OCI-LY3 (cell line): ENCODE data around the gene NOLC1.

ENCODE experiments used
- H2AFZ ChIP-seq: fragments of 200-600, 300-600 bp; shearing (Covaris generic); 2 replicates; pipeline ENCODE4 v1.6.0; 2014; ENCODE audit warnings: antibody characterized with exemption, low read depth, low read length
- H3K27ac ChIP-seq: fragments of 200-600, 300-600 bp; sonication (generic); 2 replicates; pipeline ENCODE4 v1.5.1; 2014; ENCODE audit warnings: mild to moderate bottlenecking, low read length, moderate library complexity, mixed read lengths
- H3K27me3 ChIP-seq: fragments of 200-600, 300-600 bp; sonication (generic); 2 replicates; pipeline ENCODE4 v1.6.1; 2014; ENCODE audit warnings: low read depth, low read length, mixed read lengths
- H3K36me3 ChIP-seq: fragments of 200-600, 300-600 bp; sonication (generic); replicated peaks from 2 replicates; pipeline ENCODE3; 2014; ENCODE audit warnings: low read depth, low read length, mixed read lengths
- H3K4me1 ChIP-seq: fragments of 300-600, 200-600 bp; sonication (generic); 2 replicates; pipeline ENCODE4 v1.6.1; 2014; ENCODE audit warnings: low read length, mixed read lengths
- H3K4me2 ChIP-seq: fragments of 200-600, 300-600 bp; sonication (generic); 2 replicates; pipeline ENCODE4 v1.6.1; 2014; ENCODE audit warnings: low read length, mixed read lengths
- H3K4me3 ChIP-seq: fragments of 300-600, 200-600 bp; sonication (generic); 2 replicates; pipeline ENCODE4 v1.5.1; 2014; ENCODE audit warnings: antibody characterized with exemption, mild to moderate bottlenecking, low read length, moderate library complexity
- H3K79me2 ChIP-seq: fragments of 300-600, 200-600 bp; shearing (Covaris generic); 2 replicates; pipeline ENCODE4 v1.6.1; 2014; ENCODE audit warnings: mild to moderate bottlenecking, low read length, mixed read lengths
- H3K9ac ChIP-seq: fragments of 300-600, 200-600 bp; shearing (Covaris generic); 2 replicates; pipeline ENCODE4 v1.6.0; 2014; ENCODE audit warnings: mild to moderate bottlenecking, low read length, moderate library complexity
- H3K9me3 ChIP-seq: fragments of 200-600, 300-600 bp; shearing (Covaris generic); 2 replicates; pipeline ENCODE4 v1.6.1; 2014; ENCODE audit warnings: low read length, mixed read lengths; ENCODE audit not compliant: insufficient read depth
- H4K20me1 ChIP-seq: fragments of 200-600, 300-600 bp; sonication (generic); 2 replicates; pipeline ENCODE4 v1.6.1; 2016; ENCODE audit warnings: low read length, mixed read lengths; ENCODE audit not compliant: insufficient read depth
- CTCF ChIP-seq: fragments of 200-600, 300-600 bp; sonication (generic); IDR thresholded peaks from 2 replicates; pipeline ENCODE4 v1.5.1; 2014; ENCODE audit warnings: antibody characterized with exemption, low read length, low read depth
- EZH2phosphoT487 ChIP-seq: fragments of 200-600 bp; shearing (Covaris generic); IDR thresholded peaks from 2 replicates; pipeline ENCODE4 v1.6.1; 2018; ENCODE audit warnings: antibody characterized with exemption, mixed run types, low read depth

NOLC1 gene

GRCh38 chr10:102151774-102152544 lies at the start of gene NOLC1:
TSS of gene NOLC1 (plus strand) at chr10:102152389. CDS start at chr10:102152411, 22 bp downstream.
- H3K27ac ChIP-seq, result peak within 1 kb of the TSS; percentile 90
- H3K4me3 ChIP-seq, result peak within 1 kb of the TSS; percentile 94
- H3K9me3 ChIP-seq, result no peaks in the 10 kb centered on the region
- H3K4me1 ChIP-seq, result peaks cover 19% of the 10 kb centered on the region
- H3K4me2 ChIP-seq, result peak within 1 kb of the TSS; percentile 88
- peaks cover 2% of the 10 kb centered on the region; the same call in 1 of the 2 replicates for H4K20me1 ChIP-seq
- peaks cover 55% of the 10 kb centered on the region for H3K79me2 ChIP-seq
- no peak within 1 kb of the TSS for H2AFZ ChIP-seq
- H3K9ac ChIP-seq, result peak within 1 kb of the TSS; percentile 92
- H3K36me3 ChIP-seq, result peaks cover 25% of the 10 kb centered on the region
- no peak for TF ChIP-seq EZH2phosphoT487
- TF ChIP-seq CTCF, result no peak
- H3K27me3 ChIP-seq, result no peaks in the 10 kb centered on the region

GRCh38 chr10:102102421-102102820 lies 49.8 kb upstream of the NOLC1 start:
- Histone ChIP-seq H3K4me1 (no peaks in the 10 kb centered on the region), H3K9ac (no peak overlapping the region), H3K36me3 (no peaks in the 10 kb centered on the region), H3K79me2 (no peaks in the 10 kb centered on the region), H3K27ac (no peak overlapping the region), H2AFZ (no peak overlapping the region), H3K4me2 (no peak overlapping the region), H3K9me3 (no peaks in the 10 kb centered on the region), H3K27me3 (no peaks in the 10 kb centered on the region), H4K20me1 (no peaks in the 10 kb centered on the region), H3K4me3 (no peak overlapping the region)
- no peak for TF ChIP-seq EZH2phosphoT487
- TF ChIP-seq CTCF, result no peak

GRCh38 chr10:102106998-102107397 lies 45.2 kb upstream of the NOLC1 start:
- Histone ChIP-seq H4K20me1 (no peaks in the 10 kb centered on the region), H3K27ac (no peak overlapping the region), H3K4me2 (no peak overlapping the region), H2AFZ (no peak overlapping the region), H3K79me2 (peaks cover 9% of the 10 kb centered on the region), H3K36me3 (peaks cover 21% of the 10 kb centered on the region), H3K27me3 (no peaks in the 10 kb centered on the region), H3K4me1 (no peaks in the 10 kb centered on the region), H3K9me3 (no peaks in the 10 kb centered on the region), H3K4me3 (no peak overlapping the region), H3K9ac (no peak overlapping the region)
- no peak for TF ChIP-seq CTCF
- TF ChIP-seq EZH2phosphoT487, result no peak

- no peaks in the 10 kb centered on the region for H3K9me3 ChIP-seq
- H2AFZ ChIP-seq, result no peak overlapping the region
- TF ChIP-seq CTCF (no peak), EZH2phosphoT487 (no peak)
- peaks cover 21% of the 10 kb centered on the region for H3K36me3 ChIP-seq
- no peak overlapping the region for H3K27ac ChIP-seq
- peaks cover 13% of the 10 kb centered on the region for H3K4me1 ChIP-seq
- peaks cover 19% of the 10 kb centered on the region for H4K20me1 ChIP-seq
- no peak overlapping the region for H3K4me2 ChIP-seq
- no peak overlapping the region for H3K9ac ChIP-seq
- peaks cover 33% of the 10 kb centered on the region for H3K79me2 ChIP-seq
- H3K27me3 ChIP-seq, result no peaks in the 10 kb centered on the region
- H3K4me3 ChIP-seq, result no peak overlapping the region
Observed at GRCh38 chr10:102109166-102110116, 42.7 kb upstream of the NOLC1 start.
